Islet of Langerhans (tissue), 1 donor: Measurements from ENCODE around the gene TMEM9B.

Source experiments
- FAIRE-seq: peaks from one replicate; lab custom pipeline; 2011; peaks lifted over from hg19 to GRCh38; lab: Jason Lieb, UNC

Gene TMEM9B

GRCh38 chr11:8928981-8929615, 35.1 kb downstream of the TMEM9B start:
- no peak for FAIRE-seq

GRCh38 chr11:8928205-8928604, 36.0 kb downstream of the TMEM9B start:
- no peak for FAIRE-seq

GRCh38 chr11:8927233-8927632, 37.0 kb downstream of the TMEM9B start:
- no peak for FAIRE-seq

- no peak for FAIRE-seq
Observed at GRCh38 chr11:8926236-8926635, 38.0 kb downstream of the TMEM9B start.

GRCh38 chr11:8925711-8926110, 38.5 kb downstream of the TMEM9B start:
- FAIRE-seq, result no peak

- no peak for FAIRE-seq
Observed at GRCh38 chr11:8922691-8923090, 41.6 kb downstream of the TMEM9B start.

- no peak for FAIRE-seq
Observed at GRCh38 chr11:8917157-8917825, 47.0 kb downstream of the TMEM9B start.

- FAIRE-seq, result no peak
Observed at GRCh38 chr11:8914661-8915018, 49.6 kb downstream of the TMEM9B start.

- FAIRE-seq, result no peak
Observed at GRCh38 chr11:8913961-8914660, 50.1 kb downstream of the TMEM9B start.

- FAIRE-seq, result no peak
Observed at GRCh38 chr11:8911029-8911823, 53.0 kb downstream of the TMEM9B start, which contains the start of gene AKIP1. TSS of gene AKIP1 (plus strand) at chr11:8911189. CDS start at chr11:8911450, 261 bp downstream.

GRCh38 chr11:8910649-8911026, 53.6 kb downstream of the TMEM9B start:
- FAIRE-seq, result no peak

- FAIRE-seq, result no peak
Observed at GRCh38 chr11:8908099-8908498, 56.1 kb downstream of the TMEM9B start.

- no peak for FAIRE-seq
Observed at GRCh38 chr11:8907116-8907515, 57.1 kb downstream of the TMEM9B start.

GRCh38 chr11:8905528-8906165, 58.6 kb downstream of the TMEM9B start:
- peak; percentile 27 for FAIRE-seq

- no peak for FAIRE-seq
Observed at GRCh38 chr11:8899119-8899753, 65.0 kb downstream of the TMEM9B start.
